Activated gamma-delta T cell treated with Interleukin-2 at 50 U/mL for 16 hours (primary cell): ENCODE data around the gene ECT2L.
A peak's percentile ranks its signal among the peaks of the same experiment; 100 is the strongest.
"Not testable (repeated sequence)": the region's sequence is repeated elsewhere in the genome, so short reads cannot be mapped to it uniquely, and the experiment has no call there.

Source experiments
- DNase-seq: peaks from one replicate; pipeline ENCODE4 v3.0.0-alpha.2; 2020

ECT2L gene

GRCh38 chr6:138865480-138866109 lies 69.7 kb downstream of the ECT2L start:
- no peak for DNase-seq

- no peak for DNase-seq
Observed at GRCh38 chr6:138868181-138868580, 72.3 kb downstream of the ECT2L start.

DNA sequence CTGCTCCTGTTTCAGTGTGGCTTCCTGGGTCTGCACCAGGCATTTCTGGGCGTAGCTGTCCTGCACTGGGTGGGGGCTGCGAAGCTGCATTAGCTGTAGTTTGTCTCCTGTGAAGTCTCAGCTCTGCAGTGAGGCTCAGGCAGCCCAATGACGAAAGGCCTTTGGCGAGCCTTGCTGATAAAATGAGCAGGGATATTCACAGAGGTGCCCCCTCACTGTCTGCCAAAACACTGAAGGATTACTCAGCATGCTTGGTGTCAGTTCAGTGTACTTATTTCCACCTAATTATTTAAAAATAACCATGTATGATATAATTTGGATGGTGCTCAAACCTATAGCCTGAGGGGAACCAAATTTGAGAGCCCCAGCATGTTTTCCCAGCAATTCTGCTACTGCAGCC lies 73.5 kb downstream of the ECT2L start:
- no peak for DNase-seq

DNA sequence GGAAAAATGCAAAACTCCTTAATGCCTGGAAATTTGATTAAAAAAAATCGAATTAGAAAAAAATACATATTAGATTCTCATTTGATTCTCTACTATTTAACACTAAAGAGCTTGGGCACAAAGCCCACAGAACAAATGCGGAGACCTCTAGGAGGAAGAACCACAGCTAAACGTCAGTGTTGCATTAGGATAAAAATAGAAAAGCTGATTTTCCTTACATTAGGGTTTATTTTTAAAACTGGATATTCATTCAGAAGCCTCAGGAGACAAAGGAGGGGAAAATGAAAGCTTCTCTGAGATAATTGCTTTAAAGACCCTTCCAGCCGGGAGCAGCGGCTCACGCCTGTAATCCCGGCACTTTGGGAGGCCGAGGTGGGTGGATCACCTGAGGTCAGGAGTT lies 77.3 kb downstream of the ECT2L start:
- no peak for DNase-seq

DNA sequence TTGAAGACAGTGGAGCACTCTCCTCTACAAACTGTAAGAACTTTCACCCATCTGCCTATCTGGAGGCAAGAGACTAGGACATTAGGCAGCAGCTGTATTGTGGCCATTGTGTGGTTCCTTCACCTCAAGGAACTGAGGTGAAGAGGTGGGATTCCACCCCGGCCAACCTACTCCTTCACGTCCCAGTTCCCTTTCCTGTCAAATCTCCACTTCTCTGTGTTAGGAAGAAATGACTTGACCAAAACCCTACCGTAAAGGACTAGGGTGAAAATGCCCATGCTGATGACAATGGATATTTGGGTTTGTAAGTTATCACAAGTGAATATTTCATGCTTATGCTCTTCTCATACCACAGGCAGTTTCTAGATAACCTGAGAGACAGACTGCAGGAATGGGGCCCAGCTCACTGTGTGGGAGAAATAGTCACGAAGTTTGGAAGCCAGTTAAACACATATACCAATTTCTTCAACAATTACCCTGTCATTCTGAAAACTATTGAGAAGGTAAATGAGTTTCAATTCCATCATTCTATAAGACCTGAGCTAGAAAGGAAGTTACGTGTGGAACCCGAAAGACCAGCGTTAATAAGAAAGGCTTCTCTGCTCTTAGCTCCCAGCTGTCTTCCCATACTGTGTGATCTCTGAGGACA lies 86.6 kb downstream of the ECT2L start:
- DNase-seq, result no peak

- no peak for DNase-seq
Observed at GRCh38 chr6:138885156-138885819, 89.4 kb downstream of the ECT2L start.

DNA sequence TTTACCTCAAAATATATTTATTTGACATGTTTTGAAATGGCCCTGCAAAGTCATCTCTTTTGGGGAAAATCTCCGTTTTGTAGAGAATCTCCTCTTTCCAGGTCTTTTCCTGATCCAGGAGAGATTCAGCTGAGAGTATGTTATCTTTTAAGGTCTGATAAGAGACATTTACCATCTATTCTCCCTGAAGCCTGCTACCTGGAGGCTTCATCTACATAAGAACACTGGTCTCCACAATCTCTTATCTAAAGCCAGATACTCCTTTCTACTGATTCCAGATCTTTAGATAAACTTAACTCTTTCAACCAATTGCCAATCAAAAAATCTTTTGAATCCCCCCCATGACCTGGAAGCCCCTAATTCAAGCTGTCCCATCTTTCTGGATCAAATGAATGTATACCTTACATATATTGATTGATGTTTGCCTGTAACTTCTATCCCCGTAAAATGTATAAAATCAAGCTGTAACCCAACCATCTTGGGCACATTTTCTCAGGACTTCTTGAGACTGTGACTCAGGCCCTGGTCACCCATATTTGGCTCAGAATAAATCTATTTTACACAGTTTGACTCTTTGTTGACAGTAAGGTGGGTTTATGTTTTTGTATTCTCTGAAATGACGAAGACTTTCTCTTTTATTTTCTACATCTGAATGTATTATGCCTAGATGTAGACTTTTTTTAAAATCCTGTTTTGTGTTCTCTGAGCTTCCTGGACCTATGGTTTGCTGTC lies 95.5 kb downstream of the ECT2L start:
- DNase-seq, result no peak

- no peak for DNase-seq
Observed at GRCh38 chr6:138896104-138896756, 100.3 kb downstream of the ECT2L start.

DNA sequence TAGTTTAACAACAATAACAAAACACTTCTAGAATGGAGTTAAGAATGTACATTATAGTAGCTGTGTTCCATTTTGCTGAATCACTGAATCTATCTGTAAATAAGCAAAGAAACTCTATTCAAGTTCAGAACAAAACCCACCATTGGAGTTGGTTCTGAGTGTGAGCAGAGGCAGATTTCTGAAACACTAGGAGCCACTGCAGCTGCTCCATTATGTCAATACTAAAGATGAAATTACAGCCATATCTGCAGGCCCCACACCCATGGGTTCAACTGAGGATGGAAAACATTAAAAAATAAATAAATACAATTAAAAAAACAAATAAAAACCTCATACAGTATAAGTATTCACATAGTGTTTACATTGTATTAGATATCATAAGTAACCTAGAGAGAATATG lies 101.1 kb downstream of the ECT2L start:
- DNase-seq, result no peak

- DNase-seq, result no peak
Observed at GRCh38 chr6:138907167-138907566, 111.3 kb downstream of the ECT2L start.

DNA sequence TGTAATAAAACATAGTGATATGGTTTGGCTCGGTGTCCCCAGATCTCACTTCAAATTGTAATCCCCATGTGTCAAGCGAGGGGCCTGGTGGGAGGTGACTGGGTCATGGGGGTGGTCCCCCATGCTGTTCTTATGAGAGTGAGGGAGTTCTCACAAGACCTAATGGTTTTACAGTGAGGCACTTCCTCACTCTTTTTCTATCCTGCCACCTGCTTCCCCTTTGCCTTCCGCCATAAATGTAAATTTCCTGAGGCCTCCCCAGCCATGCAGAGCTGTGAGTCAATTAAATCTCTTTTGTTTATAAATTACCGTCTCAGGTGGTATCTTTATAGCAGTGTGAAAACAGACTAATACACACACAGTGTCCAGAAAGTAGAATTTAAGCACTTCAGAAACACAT lies 113.6 kb downstream of the ECT2L start:
- no peak for DNase-seq

- DNase-seq, result no peak
Observed at GRCh38 chr6:138909975-138910374, 114.1 kb downstream of the ECT2L start.

GRCh38 chr6:138912308-138912707 lies 116.4 kb downstream of the ECT2L start:
- no peak for DNase-seq

DNA sequence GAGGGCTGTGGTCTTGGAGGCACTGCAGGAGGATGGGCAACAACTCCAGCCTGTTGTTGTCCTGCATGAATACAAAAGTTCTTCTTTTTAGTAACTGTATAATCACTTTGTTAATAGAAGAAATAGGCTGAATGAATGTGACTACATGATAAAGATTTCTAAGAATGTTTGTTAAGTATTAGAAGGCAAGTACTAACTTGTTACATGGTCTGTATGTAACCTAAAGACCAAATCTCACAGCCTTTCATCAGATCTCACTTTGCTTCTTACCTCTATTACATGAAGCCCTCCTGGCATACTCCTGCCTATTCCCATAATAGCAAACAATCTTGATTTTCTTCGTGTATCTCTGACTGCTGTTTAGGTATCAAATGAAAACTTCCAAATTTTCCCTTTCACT lies 118.8 kb downstream of the ECT2L start:
- no peak for DNase-seq

- DNase-seq, result no peak
Observed at GRCh38 chr6:138920906-138921305, 125.0 kb downstream of the ECT2L start.

- DNase-seq, result no peak
Observed at GRCh38 chr6:138923561-138923960, 127.7 kb downstream of the ECT2L start.

- no peak for DNase-seq
Observed at GRCh38 chr6:138925806-138926205, 129.9 kb downstream of the ECT2L start.

- DNase-seq, result no peak
Observed at GRCh38 chr6:138926579-138926978, 130.7 kb downstream of the ECT2L start.

DNA sequence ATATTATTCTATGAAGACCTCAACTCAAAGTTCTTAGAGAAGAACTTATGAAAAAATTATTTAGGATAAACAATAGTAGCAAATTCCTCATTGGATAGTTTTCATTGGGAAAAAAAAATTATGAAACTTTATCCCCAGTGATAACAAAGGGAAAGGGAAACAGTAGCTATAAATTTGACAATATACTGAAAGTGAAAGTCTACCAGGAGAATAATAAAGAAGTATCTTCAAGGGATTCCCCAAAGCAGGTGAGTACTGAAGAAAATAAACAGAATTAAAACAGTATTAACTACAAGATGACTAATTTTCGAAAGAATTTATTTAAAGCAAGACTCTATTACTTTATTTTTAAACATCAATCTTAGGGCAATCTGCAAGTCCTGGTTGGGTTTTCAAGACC lies 135.8 kb downstream of the ECT2L start:
- DNase-seq, result no peak

- not testable (repeated sequence) for DNase-seq
Observed at GRCh38 chr6:138936873-138937272, 141.0 kb downstream of the ECT2L start.

- DNase-seq, result no peak
Observed at GRCh38 chr6:138943089-138943625, 147.3 kb downstream of the ECT2L start.

DNA sequence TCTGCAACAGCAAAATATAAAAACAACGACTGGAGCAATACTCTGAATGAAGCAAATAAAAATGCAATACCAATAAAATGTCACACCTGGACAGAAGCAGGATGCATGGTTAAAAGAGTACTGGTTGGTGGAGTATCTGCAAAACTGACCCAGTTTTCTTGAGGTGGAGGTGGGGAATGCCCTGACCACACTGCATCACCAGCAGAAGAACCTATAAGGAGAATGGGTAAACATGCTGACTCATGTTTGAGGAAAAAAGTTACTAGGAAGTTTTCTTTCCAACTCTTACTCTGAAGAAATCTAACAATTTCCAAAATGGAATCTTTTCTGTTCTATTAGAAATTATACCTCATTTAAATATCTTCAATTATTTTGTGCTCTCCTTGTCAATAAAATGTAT lies 148.5 kb downstream of the ECT2L start:
- DNase-seq, result peak; percentile 11

GRCh38 chr6:138945354-138945753 lies 149.5 kb downstream of the ECT2L start:
- DNase-seq, result no peak
